HG03064 (cell line): ENCODE results near the gene ZFAND3.
"Not testable (repeated sequence)": the region's sequence is repeated elsewhere in the genome, so short reads cannot be mapped to it uniquely, and the experiment has no call there.

Experiments used
- ATAC-seq: cut with Tn5 transposase; IDR thresholded peaks from one replicate; pipeline ENCODE4 v1.9.1; 2021; ENCODE audit warnings: low read depth; ENCODE audit not compliant: unreplicated experiment

ZFAND3 gene

GRCh38 chr6:37889486-37889885 is 70.0 kb downstream of the ZFAND3 start:
- ATAC-seq, result no peak

- no peak for ATAC-seq
Measured at GRCh38 chr6:37891072-37891471, 71.5 kb downstream of the ZFAND3 start.

- ATAC-seq, result no peak
Measured at GRCh38 chr6:37893257-37893656, 73.7 kb downstream of the ZFAND3 start.

- ATAC-seq, result not testable (repeated sequence)
Measured at GRCh38 chr6:37893734-37894133, 74.2 kb downstream of the ZFAND3 start.

DNA sequence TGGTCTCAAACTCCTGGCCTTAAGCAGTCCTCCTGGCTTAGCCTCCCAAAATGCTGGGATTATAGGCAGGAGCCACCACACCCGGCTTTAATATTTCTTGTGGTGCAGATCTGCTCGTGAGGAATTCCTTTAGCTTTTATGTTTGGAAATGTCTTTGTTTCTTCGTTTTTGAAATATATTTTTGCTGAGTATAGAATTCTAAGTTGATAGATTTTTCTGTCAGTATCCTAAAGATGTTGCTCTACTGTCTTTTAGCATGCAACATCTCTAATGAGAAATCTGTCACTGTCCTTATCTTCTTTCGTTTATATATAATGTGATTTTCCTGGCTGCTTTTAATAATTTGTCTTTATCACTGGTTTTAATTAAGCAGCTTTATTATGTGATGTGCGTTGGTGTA is 75.1 kb downstream of the ZFAND3 start:
- no peak for ATAC-seq

GRCh38 chr6:37897321-37897720 is 77.8 kb downstream of the ZFAND3 start:
- ATAC-seq, result no peak

GRCh38 chr6:37897818-37898515 is 78.4 kb downstream of the ZFAND3 start:
- ATAC-seq, result no peak

DNA sequence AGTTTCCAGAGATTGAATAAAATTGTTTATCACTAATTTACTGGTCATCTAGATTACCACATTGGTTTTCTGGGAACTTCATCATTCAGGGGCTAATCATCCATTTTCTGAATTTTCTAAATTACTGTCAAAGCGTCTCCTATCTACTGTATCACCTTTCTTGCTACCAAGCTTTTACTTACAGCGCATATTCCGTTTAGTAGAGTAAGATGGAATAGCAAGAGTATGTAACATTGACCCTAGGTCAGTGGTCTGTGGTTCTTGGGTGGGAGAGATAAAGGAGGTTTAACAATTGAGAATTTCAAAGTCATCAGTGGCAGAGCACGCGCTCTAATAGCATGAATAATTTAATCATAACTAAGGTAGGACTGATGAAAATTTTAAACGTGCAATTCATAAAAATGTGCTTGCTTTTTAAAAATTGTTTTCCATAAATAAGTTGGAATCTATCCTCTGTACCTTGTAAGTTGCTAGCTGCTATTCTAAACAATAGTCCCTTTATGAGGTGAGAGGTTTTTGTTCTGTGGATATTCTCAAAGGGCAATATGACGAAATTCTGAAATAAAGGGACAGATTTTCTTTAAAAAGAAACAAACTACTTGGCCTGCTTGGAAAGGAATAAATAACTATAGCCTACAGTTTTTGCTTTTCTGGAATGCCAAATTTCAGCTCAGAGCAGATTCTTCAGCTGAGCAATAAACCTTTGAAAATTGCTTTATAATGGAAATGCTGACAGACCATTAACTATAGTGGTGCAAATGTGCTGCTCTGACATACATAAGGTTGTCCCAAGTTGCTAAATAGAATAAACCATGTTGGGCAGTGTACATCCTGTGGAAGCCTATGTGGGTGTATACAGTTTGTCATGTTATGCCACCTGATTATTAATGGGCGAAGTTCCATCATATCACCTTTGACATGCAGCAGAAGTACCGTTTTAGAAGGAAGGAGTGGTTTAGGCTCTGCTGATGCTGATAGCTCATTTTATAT is 84.1 kb downstream of the ZFAND3 start:
- no peak for ATAC-seq

GRCh38 chr6:37904590-37904989 is 85.1 kb downstream of the ZFAND3 start:
- no peak for ATAC-seq

GRCh38 chr6:37906121-37906520 is 86.6 kb downstream of the ZFAND3 start:
- ATAC-seq, result no peak

DNA sequence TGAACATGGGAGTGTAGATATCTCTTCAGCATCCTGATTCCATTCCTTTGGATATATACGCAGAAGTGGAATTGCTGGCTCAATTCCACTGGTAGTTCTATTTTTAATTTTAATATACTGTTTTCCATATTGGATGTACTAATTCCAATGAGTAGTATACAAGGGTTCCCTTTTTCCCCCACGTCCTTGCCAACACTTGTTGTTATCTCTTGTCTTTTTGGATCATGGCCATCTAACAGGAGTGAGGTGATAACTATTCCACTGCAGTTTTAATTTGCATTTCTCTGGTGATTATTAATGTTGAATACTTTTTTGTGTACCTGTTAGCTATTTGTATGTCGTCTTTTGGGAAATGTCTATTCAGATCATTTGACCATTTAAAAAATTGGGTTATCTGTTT is 91.5 kb downstream of the ZFAND3 start:
- ATAC-seq, result no peak

- ATAC-seq, result no peak
Measured at GRCh38 chr6:37913210-37913609, 93.7 kb downstream of the ZFAND3 start.

DNA sequence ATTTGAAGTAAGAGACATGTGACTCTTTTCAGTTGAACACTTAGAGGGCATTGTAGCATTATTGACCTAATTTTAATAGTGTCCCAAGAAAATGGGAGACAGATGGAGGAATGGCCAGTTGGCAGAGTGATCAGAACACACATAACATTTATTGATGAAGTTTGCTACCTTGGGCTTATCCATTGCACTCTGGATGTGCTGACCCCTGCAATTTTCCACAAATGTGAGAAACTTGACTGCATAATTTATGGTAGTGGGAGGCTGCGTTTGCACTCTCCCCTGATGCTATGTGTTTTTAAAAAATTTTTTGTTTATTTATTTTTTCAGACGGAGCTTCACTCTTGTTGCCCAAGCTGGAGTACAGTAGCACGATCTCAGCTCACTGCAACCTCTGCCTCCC is 95.9 kb downstream of the ZFAND3 start:
- ATAC-seq, result no peak

DNA sequence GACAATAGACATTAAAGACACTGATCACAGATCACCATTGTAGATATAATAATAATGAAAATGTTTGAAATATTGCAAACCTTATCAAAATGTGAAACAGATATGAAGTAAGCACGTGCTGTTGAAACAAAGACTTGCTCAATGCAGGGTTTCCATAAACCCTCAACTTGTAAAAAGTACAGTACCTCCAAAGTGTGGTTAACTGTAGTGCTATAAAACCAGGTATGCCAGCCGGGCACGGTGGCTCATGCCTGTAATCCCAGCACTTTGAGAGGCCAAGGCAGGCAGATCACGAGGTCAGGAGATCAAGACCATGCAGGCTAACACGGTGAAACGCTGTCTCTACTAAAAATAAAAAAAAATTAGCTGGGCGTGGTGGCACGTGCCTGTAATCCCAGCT is 96.6 kb downstream of the ZFAND3 start:
- ATAC-seq, result no peak

GRCh38 chr6:37916675-37917074 is 97.1 kb downstream of the ZFAND3 start:
- no peak for ATAC-seq

GRCh38 chr6:37917566-37917965 is 98.0 kb downstream of the ZFAND3 start:
- ATAC-seq, result no peak

DNA sequence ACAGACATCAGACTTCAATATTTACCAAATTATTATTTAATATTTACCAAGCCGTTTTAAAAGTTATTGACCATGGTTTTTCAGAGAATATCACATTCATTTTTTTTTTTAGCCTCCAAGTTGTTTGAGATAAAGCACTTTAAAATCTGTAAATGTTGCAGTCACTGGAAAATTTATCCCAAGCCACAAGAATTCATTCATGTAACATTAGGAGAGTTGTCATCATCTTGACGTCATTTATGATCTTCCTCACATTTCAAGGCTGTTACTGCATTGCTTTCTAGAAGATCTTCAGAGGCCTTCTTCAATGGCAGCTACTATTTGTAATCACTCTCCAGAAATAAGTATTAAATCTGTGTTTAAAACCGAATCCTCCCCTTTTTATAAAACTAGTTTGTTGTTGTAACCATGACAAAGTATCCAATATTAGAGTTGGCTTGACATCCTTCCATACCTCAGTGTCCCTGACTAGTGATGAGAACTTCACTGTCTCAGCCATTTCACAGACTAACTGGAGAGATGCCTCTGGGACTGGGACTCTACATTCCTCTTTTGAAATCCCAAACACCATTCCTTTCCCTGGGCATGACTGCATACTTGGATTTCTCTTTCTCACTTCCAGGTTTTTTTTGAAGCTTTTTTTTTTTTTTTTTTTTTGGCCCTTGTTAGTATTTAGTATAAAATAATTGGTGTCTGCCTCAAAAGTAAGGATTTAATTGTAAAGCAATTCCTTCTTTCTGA is 100.1 kb downstream of the ZFAND3 start:
- no peak for ATAC-seq

- no peak for ATAC-seq
Measured at GRCh38 chr6:37920667-37921066, 101.1 kb downstream of the ZFAND3 start.

DNA sequence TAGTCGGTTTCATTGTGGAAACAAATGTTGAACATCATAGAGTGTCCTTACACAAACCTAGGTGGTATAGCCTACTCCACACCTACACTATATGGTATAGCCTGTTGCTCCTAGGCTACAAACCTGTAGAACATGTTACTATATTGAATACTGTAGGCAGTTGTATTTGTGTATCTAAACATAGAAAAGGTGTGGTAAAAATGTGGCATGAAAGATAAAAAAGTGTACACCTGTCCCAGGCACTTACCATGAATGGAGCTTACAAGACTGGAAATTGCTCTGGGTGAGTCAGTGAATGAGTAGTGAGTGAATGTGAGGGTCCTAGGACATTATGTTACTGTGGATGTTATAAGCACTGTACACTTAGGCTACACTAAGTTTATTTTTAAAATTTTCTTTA is 103.0 kb downstream of the ZFAND3 start:
- ATAC-seq, result no peak

DNA sequence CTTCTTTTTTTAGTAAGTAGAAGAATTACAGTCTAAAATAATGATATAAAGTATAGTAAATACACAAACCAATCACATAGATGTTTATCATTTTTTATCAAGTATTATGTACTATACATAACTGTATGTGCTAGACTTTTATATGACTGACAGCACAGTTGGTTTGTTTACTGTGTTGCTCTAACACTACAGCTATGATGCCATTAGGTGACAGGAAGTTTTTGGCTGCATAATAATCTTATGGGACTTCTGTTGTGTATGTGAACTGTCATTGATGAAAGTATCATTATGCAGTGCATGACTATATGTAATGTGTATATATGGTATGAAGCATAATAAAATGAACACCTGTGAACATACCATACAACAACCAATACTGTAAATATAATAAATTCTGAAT is 104.0 kb downstream of the ZFAND3 start:
- ATAC-seq, result no peak

GRCh38 chr6:37926661-37927060 is 107.1 kb downstream of the ZFAND3 start:
- ATAC-seq, result no peak
